ENCODE data around the gene EXOSC7. TPM values are rescaled to one million over a fixed set of nuclear protein-coding genes. Genes with fewer than 3 reads are reported as not detected.

Gene EXOSC7
- total RNA-seq, 6 experiments from 2014 or later: 41.0 to 54.1 (median 47.9) TPM

- no peak for DNase-seq
- H3K27ac Mint-ChIP-seq: no peak overlapping the region
- H3K4me3 Mint-ChIP-seq: no peak overlapping the region
- no peaks in the 10 kb centered on the region for H3K27me3 Mint-ChIP-seq (ENCODE audit: insufficient read depth)
- TF ChIP-seq CTCF (IDR thresholded peaks at IDR 0.05): no peak
- H3K36me3 Mint-ChIP-seq (ENCODE audit: low read depth): peaks cover 12% of the 10 kb centered on the region; the same call in 1 of the 2 replicates
- no peaks in the 10 kb centered on the region for H3K9me3 Mint-ChIP-seq
- peaks cover 15% of the 10 kb centered on the region for H3K4me1 Mint-ChIP-seq (ENCODE audit: low read depth)
Observed at GRCh38 chr3:44955917-44956316, 20.1 kb upstream of the EXOSC7 start.

DNA sequence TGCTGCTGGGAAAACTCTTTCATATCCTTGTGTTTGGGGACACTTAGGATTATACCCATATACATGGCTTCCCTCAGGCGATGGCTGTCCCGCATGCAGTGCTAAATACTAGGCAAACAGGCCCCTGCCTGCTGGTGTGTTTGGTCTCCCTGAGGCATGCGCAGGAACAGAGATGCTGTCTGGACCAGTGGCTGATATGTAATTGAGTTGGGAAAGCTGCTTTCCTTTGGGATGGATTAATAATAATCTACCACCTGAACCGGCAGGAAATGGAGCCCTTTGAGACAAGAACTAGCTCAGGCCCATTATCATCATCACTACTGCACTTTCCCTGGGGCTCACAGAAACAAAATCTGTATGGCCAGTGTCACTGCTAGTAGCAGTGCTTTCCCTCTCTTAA, 18.1 kb upstream of the EXOSC7 start:
- no peak for TF ChIP-seq CTCF (IDR thresholded peaks at IDR 0.05)
- H3K36me3 Mint-ChIP-seq (ENCODE audit: low read depth): peaks cover 12% of the 10 kb centered on the region; the same call in 1 of the 2 replicates
- H3K4me1 Mint-ChIP-seq (ENCODE audit: low read depth): peaks cover 26% of the 10 kb centered on the region
- H3K27ac Mint-ChIP-seq: no peak overlapping the region
- no peaks in the 10 kb centered on the region for H3K27me3 Mint-ChIP-seq (ENCODE audit: insufficient read depth)
- H3K4me3 Mint-ChIP-seq: no peak overlapping the region
- no peak for DNase-seq
- H3K9me3 Mint-ChIP-seq: no peaks in the 10 kb centered on the region

GRCh38 chr3:44958386-44958785, 17.7 kb upstream of the EXOSC7 start:
- TF ChIP-seq CTCF (IDR thresholded peaks at IDR 0.05): no peak
- H3K27ac Mint-ChIP-seq: no peak overlapping the region
- H3K27me3 Mint-ChIP-seq (ENCODE audit: insufficient read depth): no peaks in the 10 kb centered on the region
- peaks cover 12% of the 10 kb centered on the region; the same call in 1 of the 2 replicates for H3K36me3 Mint-ChIP-seq (ENCODE audit: low read depth)
- H3K9me3 Mint-ChIP-seq: no peaks in the 10 kb centered on the region
- no peak overlapping the region for H3K4me3 Mint-ChIP-seq
- peaks cover 30% of the 10 kb centered on the region for H3K4me1 Mint-ChIP-seq (ENCODE audit: low read depth)
- no peak for DNase-seq

DNA sequence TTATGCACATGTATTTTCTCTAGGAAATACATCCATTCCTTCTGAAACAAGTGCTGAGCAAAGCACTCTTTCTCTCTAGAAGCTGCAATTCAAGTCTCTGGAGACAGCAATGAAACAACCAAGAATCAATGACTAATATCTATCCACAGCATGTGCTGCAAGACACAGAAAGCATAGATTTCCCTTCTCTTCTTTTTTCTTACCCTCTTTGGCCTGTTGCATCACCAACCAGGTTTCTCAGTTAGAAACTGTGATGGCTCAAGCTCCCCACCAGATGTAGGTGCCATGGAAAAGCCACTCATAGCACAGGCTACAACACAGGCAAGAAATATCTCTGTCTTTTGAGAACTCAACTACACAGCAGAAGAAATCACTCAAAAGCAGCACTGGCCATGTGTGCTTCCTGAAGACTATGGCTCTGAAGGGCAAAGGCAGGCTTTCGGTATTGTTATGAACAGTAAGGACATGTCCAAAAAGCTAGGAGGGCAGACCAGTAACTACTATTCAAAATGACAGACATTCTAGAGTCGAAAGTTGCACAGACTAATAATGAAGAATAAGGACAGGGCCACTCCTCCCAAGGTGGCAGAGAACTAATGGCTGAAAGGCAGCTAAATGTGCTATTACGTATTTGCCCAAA, 15.5 kb upstream of the EXOSC7 start:
- H3K9me3 Mint-ChIP-seq: no peaks in the 10 kb centered on the region
- no peak for DNase-seq
- H3K27me3 Mint-ChIP-seq (ENCODE audit: insufficient read depth): no peaks in the 10 kb centered on the region
- H3K4me3 Mint-ChIP-seq: no peak overlapping the region
- H3K36me3 Mint-ChIP-seq (ENCODE audit: low read depth): peaks cover 12% of the 10 kb centered on the region; the same call in 1 of the 2 replicates
- H3K4me1 Mint-ChIP-seq (ENCODE audit: low read depth): peaks cover 35% of the 10 kb centered on the region
- TF ChIP-seq CTCF (IDR thresholded peaks at IDR 0.05): no peak
- no peak overlapping the region for H3K27ac Mint-ChIP-seq

- Mint-ChIP-seq H3K27ac (no peak overlapping the region), H3K4me1 (ENCODE audit: low read depth) (peaks cover 33% of the 10 kb centered on the region), H3K36me3 (ENCODE audit: low read depth) (peaks cover 12% of the 10 kb centered on the region; the same call in 1 of the 2 replicates), H3K4me3 (no peak overlapping the region), H3K27me3 (ENCODE audit: insufficient read depth) (no peaks in the 10 kb centered on the region), H3K9me3 (no peaks in the 10 kb centered on the region)
- no peak for DNase-seq
- TF ChIP-seq CTCF (IDR thresholded peaks at IDR 0.05): no peak
Observed at GRCh38 chr3:44961888-44962287, 14.2 kb upstream of the EXOSC7 start.
